Measurements from ENCODE around the gene FBP2.

Gene FBP2

GRCh38 chr9:94528886-94529285 is 64.7 kb downstream of the FBP2 start:
- no peak for DNase-seq (ENCODE audit: low read depth)
- no peak overlapping the region for H3K4me3 ChIP-seq (replicated peaks; ENCODE audit: low read depth, low read length)
- no peak for TF ChIP-seq CTCF (IDR thresholded peaks at IDR 0.05; ENCODE audit: low read length, missing control alignments)

GRCh38 chr9:94526951-94527350 is 66.7 kb downstream of the FBP2 start:
- no peak overlapping the region for H3K4me3 ChIP-seq (replicated peaks; ENCODE audit: low read depth, low read length)
- no peak for DNase-seq (ENCODE audit: low read depth)
- TF ChIP-seq CTCF (IDR thresholded peaks at IDR 0.05; ENCODE audit: low read length, missing control alignments), result no peak

GRCh38 chr9:94526271-94526670 is 67.4 kb downstream of the FBP2 start:
- no peak for TF ChIP-seq CTCF (IDR thresholded peaks at IDR 0.05; ENCODE audit: low read length, missing control alignments)
- no peak overlapping the region for H3K4me3 ChIP-seq (replicated peaks; ENCODE audit: low read depth, low read length)
- DNase-seq (ENCODE audit: low read depth), result no peak

GRCh38 chr9:94525396-94526035 is 68.1 kb downstream of the FBP2 start:
- DNase-seq (ENCODE audit: low read depth), result no peak
- TF ChIP-seq CTCF (IDR thresholded peaks at IDR 0.05; ENCODE audit: low read length, missing control alignments), result no peak
- H3K4me3 ChIP-seq (replicated peaks; ENCODE audit: low read depth, low read length), result no peak overlapping the region

GRCh38 chr9:94517254-94517653 is 76.4 kb downstream of the FBP2 start:
- TF ChIP-seq CTCF (IDR thresholded peaks at IDR 0.05; ENCODE audit: low read length, missing control alignments), result no peak
- H3K4me3 ChIP-seq (replicated peaks; ENCODE audit: low read depth, low read length), result no peak overlapping the region
- no peak for DNase-seq (ENCODE audit: low read depth)

GRCh38 chr9:94514722-94515121 is 78.9 kb downstream of the FBP2 start:
- no peak for TF ChIP-seq CTCF (IDR thresholded peaks at IDR 0.05; ENCODE audit: low read length, missing control alignments)
- DNase-seq (ENCODE audit: low read depth), result no peak

GRCh38 chr9:94511955-94512265 is 81.7 kb downstream of the FBP2 start:
- no peak for DNase-seq (ENCODE audit: low read depth)
- H3K4me3 ChIP-seq (replicated peaks; ENCODE audit: low read depth, low read length), result no peak overlapping the region
- TF ChIP-seq CTCF (IDR thresholded peaks at IDR 0.05; ENCODE audit: low read length, missing control alignments), result no peak

More at GRCh38 chr9:94514722-94515121, 78.9 kb downstream of the FBP2 start:
- no peak overlapping the region for H3K4me3 ChIP-seq (replicated peaks; ENCODE audit: low read depth, low read length)

Data from fibroblast of pulmonary artery (primary cell).